Left lung (tissue), 10 donors: ENCODE data around the gene CEP170B. TPM values are rescaled to one million over a fixed set of nuclear protein-coding genes. Genes with fewer than 3 reads are reported as not detected.
"Not testable (repeated sequence)": the region's sequence is repeated elsewhere in the genome, so short reads cannot be mapped to it uniquely, and the experiment has no call there.

Experiments
- ATAC-seq: fragments of 200-7000 bp; cut with Tn5 transposase; one replicate; pipeline ENCODE4 v1.9.1; 2020; ENCODE audit warnings: moderate library complexity
- DNase-seq, 4 donors: peaks; one replicate each; pipeline ENCODE4 v3.0.0-alpha.2; 2013 to 2020
- H3K27ac ChIP-seq, 2 donors: fragments of 200-600 bp; sonication (generic) in 1 of 2; one replicate each; pipeline versions ENCODE4 v1.5.0 to v1.8.0; 2020 to 2021
- H3K27me3 ChIP-seq, 2 donors: fragments of 200-600 bp; sonication (generic) in 1 of 2; one replicate each; pipeline versions ENCODE4 v1.5.0 to v1.8.0; 2020 to 2021
- H3K36me3 ChIP-seq, 2 donors: fragments of 200-600 bp; sonication (generic) in 1 of 2; one replicate each; pipeline versions ENCODE4 v1.5.0 to v1.8.0; 2020 to 2021
- H3K4me1 ChIP-seq, 2 donors: fragments of 200-600 bp; one replicate each; pipeline ENCODE4 v1.8.0; 2021
- H3K4me3 ChIP-seq, 2 donors: fragments of 200-600 bp; sonication (generic) in 1 of 2; one replicate each; pipeline versions ENCODE4 v1.5.0 to v1.8.0; 2020 to 2021; ENCODE audit warnings: mild to moderate bottlenecking in 1 of 2
- H3K9me3 ChIP-seq, 2 donors: fragments of 200-600 bp; sonication (generic) in 1 of 2; one replicate each; pipeline versions ENCODE4 v1.5.0 to v1.8.0; 2020 to 2021
- intact Hi-C, 2 donors: fragments of 100-400 bp; cut with DNase I; formaldehyde crosslinking; loops; one replicate each; pipeline versions ENCODE4 v1.11.2 to v1.14.2; 2022
- polyA plus RNA-seq, 6 donors: library from polyadenylated mRNA; unstranded; fragments of 120-200 nt; gene quantifications; one replicate each; pipeline ENCODE4 v1.2.1, GENCODE V29; 2013; ENCODE audit not compliant: insufficient read length in 6 of 6
- total RNA-seq, 2 donors: library from RNA; stranded (reverse); fragmentation: NEBNext Ultra II Directional; extraction: Animal tissue kit (Norgen Biotek cat#: 25700); gene quantifications; one replicate each; pipeline ENCODE4 v1.2.1, GENCODE V29; 2021
- TF ChIP-seq, protein P1 (sequence below), 2 donors: fragments of 200-600 bp; sonication (generic) in 1 of 2; IDR thresholded peaks; one replicate each; pipeline versions ENCODE4 v1.5.0 to v1.8.0; 2021; ENCODE audit warnings: antibody characterized with exemption in 2 of 2
- donor health status: DM: no; HTN: yes; CAD: no.
- donor health status: DM: no; HTN: no; CAD: no.

Gene CEP170B
- total and polyA plus RNA-seq, 8 donors, result 10.0 to 42.3 (median 14.2) TPM

- no peaks in the 10 kb centered on the region for H3K36me3 ChIP-seq
- TF ChIP-seq, protein P1, sequence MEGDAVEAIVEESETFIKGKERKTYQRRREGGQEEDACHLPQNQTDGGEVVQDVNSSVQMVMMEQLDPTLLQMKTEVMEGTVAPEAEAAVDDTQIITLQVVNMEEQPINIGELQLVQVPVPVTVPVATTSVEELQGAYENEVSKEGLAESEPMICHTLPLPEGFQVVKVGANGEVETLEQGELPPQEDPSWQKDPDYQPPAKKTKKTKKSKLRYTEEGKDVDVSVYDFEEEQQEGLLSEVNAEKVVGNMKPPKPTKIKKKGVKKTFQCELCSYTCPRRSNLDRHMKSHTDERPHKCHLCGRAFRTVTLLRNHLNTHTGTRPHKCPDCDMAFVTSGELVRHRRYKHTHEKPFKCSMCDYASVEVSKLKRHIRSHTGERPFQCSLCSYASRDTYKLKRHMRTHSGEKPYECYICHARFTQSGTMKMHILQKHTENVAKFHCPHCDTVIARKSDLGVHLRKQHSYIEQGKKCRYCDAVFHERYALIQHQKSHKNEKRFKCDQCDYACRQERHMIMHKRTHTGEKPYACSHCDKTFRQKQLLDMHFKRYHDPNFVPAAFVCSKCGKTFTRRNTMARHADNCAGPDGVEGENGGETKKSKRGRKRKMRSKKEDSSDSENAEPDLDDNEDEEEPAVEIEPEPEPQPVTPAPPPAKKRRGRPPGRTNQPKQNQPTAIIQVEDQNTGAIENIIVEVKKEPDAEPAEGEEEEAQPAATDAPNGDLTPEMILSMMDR (IDR thresholded peaks at IDR 0.05), result no peak
- H3K9me3 ChIP-seq, result no peaks in the 10 kb centered on the region
- no peak overlapping the region for H3K4me3 ChIP-seq
- H3K4me1 ChIP-seq, result no peaks in the 10 kb centered on the region
- peaks cover 0 to 39% of the 10 kb centered on the region in 2 donors for H3K27me3 ChIP-seq
- DNase-seq (peak in 1 of 4 donors; percentile 5), ATAC-seq (peak; percentile 35)
- no peak overlapping the region for H3K27ac ChIP-seq
- intact Hi-C loops, result no loop called here
Observed at GRCh38 chr14:104852280-104852663, 12.8 kb upstream of the CEP170B start.

GRCh38 chr14:104855532-104856090, 9.5 kb upstream of the CEP170B start:
- no peaks in the 10 kb centered on the region for H3K36me3 ChIP-seq
- H3K27ac ChIP-seq, result no peak overlapping the region
- no peak for DNase-seq
- ATAC-seq, result no peak
- no peaks in the 10 kb centered on the region for H3K4me1 ChIP-seq
- intact Hi-C loops, result no loop called here
- H3K27me3 ChIP-seq, result peaks cover 0 to 29% of the 10 kb centered on the region in 2 donors
- TF ChIP-seq, protein P1 (IDR thresholded peaks at IDR 0.05), result no peak
- H3K4me3 ChIP-seq, result no peak overlapping the region
- H3K9me3 ChIP-seq, result no peaks in the 10 kb centered on the region

- H3K4me3 ChIP-seq, result no peak overlapping the region
- ATAC-seq, result peak; percentile 23
- intact Hi-C loops, result no loop called here
Observed at GRCh38 chr14:104856157-104856868, 8.8 kb upstream of the CEP170B start.

DNA sequence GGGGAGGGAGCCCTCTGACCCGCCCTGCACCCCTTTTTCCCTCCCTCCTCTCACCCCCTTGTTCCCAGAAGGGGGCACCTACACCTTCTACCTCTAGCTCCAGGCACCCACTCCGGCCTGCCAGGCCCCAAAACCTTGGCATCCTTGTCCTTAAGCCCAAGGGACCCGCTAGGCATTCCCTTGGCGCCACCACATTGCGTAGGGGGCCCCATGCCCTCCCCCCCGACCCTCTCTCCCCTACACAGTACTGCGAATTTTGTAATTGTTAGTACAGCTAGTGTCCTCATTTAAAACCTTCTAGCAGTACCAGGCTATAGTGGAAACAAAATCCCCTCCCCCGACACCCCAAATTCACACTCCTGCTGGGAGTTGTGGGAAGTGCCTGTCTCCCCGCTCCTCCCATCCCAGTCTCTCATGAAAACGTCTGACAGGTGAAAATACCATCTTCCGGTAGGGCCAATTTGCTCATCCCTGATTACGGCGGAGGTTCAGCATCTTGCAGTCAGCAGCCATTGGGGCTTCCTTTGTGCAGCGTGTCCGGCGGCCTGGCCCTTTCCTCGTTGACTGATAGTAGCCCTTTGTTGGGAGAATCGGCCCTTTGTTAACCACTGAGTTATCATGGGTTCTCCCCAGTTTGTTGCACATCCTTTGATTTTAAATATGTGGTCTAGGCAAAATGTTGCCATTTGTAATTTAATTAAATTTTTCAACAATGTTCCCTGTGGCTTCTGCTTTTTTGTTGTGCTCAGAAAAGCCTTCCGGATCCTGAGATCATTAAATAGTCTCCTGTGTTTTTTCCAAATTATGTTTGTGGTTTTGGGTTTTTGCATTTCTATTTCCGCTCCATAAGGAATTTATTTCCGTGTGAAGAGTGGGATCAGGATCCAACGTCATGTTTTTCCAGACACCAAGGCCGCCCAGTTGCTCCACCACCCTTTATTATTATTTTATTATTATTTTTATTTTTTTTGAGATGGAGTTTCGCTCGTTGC, 7.9 kb upstream of the CEP170B start:
- no peak overlapping the region for H3K4me3 ChIP-seq
- ATAC-seq, result no peak
- TF ChIP-seq, protein P1 (IDR thresholded peaks at IDR 0.05), result no peak

More at GRCh38 chr14:104856157-104856868, 8.8 kb upstream of the CEP170B start:
- H3K36me3 ChIP-seq, result no peaks in the 10 kb centered on the region
- peaks cover 0 to 22% of the 10 kb centered on the region in 2 donors for H3K27me3 ChIP-seq
- no peak for DNase-seq
- no peaks in the 10 kb centered on the region for H3K9me3 ChIP-seq
- H3K4me1 ChIP-seq, result no peaks in the 10 kb centered on the region
- TF ChIP-seq, protein P1 (IDR thresholded peaks at IDR 0.05), result no peak
- H3K27ac ChIP-seq, result no peak overlapping the region

DNA sequence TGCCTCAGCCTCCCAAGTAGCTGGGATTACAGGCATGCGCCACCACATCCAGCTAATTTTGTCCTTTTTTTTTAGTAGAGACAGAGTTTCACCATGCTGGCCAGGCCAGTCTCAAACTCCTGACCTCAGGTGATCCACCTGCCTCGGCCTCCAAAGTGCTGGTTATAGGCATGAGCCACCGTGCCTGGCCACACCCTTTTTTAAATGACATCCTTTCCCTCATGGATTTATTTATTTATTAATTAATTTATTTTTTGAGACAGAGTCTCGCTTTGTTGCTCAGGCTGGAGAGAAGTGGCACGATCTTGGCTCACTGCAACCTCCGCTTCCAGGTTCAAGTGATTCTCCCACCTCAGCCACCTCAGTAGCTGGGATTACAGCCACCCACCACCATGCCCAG, 7.1 kb upstream of the CEP170B start:
- ATAC-seq, H3K9me3 ChIP-seq, H3K27ac ChIP-seq, intact Hi-C loops, H3K36me3 ChIP-seq, DNase-seq, H3K4me3 ChIP-seq, H3K4me1 ChIP-seq: not testable (repeated sequence)
- H3K27me3 ChIP-seq, result peaks cover 0 to 16% of the 10 kb centered on the region in 2 donors

More for the DNA sequence above, 7.9 kb upstream of the CEP170B start:
- Histone ChIP-seq H3K27ac (no peak overlapping the region), H3K9me3 (no peaks in the 10 kb centered on the region), H3K36me3 (no peaks in the 10 kb centered on the region), H3K4me1 (no peaks in the 10 kb centered on the region), H3K27me3 (peaks cover 0 to 14% of the 10 kb centered on the region in 2 donors)
- intact Hi-C loops, result no loop called here
- no peak for DNase-seq
